ENCODE data around the gene PHF10.
"Not testable (repeated sequence)": the region's sequence is repeated elsewhere in the genome, so short reads cannot be mapped to it uniquely, and the experiment has no call there.

Gene PHF10

DNA sequence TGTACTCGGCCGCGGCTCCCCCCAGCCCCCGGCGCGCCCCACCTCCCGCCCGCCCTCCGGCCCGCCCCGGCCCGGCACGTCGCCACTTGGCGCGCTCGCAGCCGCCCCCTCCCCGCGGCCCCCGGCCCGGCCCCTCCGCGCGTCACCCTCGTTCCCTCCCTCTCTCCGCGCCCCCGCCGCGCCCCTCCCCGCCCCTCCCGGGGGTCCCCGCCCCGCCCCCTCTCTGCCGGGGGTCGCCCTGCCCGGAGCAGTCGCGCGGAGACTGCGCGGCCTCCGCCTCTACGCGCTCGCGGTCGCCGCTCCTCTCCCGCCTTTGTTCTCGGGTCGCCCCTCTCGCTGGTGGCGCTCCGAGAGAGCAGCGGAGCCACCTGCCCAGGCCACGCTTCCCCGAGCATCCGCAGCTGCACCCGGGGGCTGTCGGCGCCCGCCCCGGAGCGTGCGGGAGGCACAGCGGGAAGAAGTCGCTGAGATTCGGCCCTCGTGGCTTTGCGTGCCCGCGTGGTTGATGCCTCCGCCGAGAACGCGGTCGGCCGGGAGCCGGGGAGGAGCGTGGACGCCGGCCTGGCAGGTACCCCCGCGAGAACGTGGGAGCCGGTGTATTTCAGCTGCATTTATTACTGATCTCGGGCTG is at the start of gene PHF10:
TSS of gene PHF10 (minus strand) at position 7 of the 631 bp plus-strand sequence. CDS start 569 bp downstream, outside the sequence.
- DNase-seq (ENCODE audit: insufficient read length, low spot score), result peak; percentile 39

DNA sequence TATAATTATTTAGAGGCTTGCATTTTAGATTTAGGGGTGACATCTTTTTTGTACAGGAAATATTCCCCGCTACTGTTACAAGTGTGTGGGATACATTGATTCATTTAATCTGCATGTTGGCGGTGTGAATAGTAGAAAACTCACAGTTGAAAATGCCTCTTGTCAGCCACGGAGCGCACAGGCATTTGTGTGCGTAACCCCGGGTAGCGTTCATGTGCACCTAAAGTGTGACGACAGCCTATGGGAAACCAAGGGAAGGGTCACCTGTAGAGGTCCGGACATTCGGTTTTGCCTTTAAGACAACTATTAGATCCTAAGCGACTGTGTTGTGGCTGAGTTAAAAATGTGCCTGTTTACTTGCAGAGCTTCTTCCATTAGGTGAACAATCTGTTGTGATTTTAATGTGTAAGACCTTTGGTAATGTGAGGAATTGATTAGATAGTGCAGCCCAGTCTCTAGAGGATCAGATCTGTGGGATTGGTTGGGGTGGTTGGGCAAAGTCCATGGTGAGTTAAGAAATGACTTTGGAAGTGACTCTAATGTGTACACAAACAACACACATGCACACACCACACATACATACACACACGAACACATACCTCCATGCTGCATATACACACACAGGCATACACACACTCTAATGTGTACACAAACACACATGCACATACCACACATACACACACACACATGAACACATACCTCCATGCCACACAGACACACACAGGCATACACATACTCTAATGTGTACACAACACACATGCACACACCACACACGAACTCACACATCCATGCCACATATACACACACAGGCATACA is 42.8 kb upstream of the PHF10 start:
- DNase-seq (ENCODE audit: insufficient read length, low spot score) (no peak), FAIRE-seq (peak; percentile 89)

More for the DNA sequence above, at the start of gene PHF10:
- FAIRE-seq, result no peak

DNA sequence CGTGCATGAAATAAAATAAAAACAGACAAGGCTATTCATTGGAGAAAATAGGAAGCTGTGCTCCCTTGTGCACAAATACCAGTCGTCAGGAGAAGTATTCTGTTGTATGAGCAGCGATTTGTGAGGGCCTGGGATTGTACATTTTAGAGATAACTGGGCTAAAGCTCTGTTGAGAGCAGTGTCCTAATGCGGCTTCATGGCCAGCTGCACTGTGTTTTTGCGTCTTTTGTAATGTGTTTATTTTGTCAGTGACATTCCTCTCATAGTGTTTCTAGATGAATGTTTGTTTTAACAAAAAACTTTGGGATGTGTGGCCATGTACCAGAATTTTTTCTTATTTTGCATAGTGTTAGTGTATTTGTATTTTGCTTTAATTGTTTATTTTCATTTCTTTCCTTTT is 41.9 kb upstream of the PHF10 start:
- FAIRE-seq (no peak), DNase-seq (ENCODE audit: insufficient read length, low spot score) (no peak)

DNA sequence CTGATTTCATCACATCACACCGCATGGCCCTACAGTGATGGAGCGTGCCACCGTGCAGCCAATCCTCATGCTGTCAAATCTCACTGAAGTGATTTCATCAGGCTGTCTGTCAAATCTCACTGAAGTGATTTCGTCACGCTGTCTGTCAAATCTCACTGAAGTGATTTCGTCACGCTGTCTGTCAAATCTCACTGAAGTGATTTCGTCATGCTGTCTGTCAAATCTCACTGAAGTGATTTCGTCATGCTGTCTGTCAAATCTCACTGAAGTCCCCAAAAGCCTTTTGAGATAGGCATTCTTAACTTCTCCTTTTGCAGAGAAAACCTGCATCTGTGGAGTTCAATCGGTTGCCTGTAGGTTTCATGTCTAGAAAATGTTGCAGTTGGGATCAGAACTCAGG is 41.5 kb upstream of the PHF10 start:
- peak; percentile 28 for FAIRE-seq

DNA sequence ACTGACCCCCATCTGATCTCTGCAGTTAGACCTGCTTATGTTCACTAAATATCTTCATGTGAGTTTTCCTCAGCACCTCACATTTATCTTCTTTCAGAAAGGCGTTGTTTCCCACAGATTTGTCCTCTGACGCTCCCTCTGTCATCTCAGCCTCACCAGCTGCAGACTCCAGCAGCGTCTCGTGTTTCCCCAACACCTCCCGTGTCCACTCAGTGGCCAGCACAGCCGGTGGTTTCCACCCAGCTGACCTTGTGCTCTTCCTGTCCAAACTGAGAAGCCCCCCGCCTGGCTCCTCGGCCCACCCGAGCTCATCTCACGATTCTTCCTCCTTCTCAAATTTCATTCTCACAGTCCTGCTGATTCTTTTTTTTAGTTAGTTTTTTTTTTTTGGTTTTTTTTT is 39.6 kb upstream of the PHF10 start:
- DNase-seq (ENCODE audit: insufficient read length, low spot score) (no peak), FAIRE-seq (no peak)

More for the DNA sequence above, 41.5 kb upstream of the PHF10 start:
- not testable (repeated sequence) for DNase-seq (ENCODE audit: insufficient read length, low spot score)

DNA sequence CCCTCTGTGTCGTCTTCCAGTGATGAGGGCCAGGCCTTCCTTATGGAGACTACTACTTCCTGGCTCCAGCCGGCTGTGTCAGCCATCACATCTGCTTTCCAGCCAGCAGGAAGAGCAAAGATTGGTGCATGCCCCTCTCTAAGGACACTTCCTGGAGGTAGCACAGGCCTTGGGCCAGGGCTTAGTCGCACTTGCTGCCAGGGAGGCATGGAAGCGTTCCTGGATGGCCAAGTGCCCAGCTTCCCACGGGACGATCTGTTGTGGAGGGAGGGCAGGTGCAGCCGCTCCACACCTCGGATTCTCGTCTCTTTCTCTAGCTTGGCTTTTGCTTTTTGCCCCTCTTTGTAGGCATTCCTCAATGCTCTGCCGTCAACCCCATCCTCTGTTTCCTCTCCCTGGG is 39.0 kb upstream of the PHF10 start:
- FAIRE-seq, result no peak

DNA sequence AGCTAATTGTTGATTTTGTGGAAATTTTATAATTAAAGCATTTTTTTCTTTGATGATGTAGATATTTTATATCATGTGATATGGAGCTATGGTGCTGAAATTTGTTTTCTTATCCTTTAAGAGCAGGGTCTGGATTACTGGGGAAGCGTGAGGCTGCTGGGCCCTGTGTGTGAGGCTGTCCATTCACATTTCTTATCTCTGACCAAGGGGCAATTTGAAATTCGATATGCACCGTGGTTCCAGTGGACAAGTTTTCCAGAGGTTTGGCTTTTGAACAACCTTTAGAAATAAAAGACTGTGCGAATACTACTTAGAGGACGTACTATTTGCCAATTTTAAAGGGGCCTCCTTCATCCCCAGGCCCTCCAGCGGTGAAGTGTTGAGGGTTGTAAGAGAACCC is 30.9 kb upstream of the PHF10 start:
- DNase-seq (ENCODE audit: insufficient read length, low spot score) (no peak), FAIRE-seq (no peak)

More for the DNA sequence above, 39.0 kb upstream of the PHF10 start:
- DNase-seq (ENCODE audit: insufficient read length, low spot score), result no peak

DNA sequence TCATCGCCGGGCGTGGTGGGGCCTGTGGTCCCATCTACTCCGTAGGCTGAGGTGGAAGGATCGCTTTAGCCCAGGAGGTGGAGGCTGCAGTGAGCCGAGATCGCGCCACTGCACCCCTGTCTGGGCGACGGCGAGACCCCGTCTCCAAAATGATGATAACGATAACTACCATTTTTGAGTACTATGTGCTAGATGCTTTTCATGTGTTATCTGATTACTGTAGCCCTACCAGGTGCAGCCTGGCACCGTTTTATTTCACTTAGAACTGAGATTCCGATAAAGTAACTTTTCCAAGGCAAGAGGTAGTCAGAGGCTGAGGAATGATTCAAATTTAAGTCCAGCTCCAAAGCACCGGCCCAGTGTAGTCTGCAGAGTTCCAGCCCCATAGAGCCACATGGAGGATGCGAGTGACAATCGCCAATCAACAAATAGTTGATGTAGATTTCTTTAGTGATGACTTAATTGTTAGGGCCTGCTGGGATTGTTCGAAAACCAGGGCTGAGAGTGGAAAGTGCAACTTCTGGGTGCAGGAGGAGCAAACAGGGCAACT is 27.8 kb upstream of the PHF10 start:
- DNase-seq (ENCODE audit: insufficient read length, low spot score), result no peak
- FAIRE-seq, result no peak

DNA sequence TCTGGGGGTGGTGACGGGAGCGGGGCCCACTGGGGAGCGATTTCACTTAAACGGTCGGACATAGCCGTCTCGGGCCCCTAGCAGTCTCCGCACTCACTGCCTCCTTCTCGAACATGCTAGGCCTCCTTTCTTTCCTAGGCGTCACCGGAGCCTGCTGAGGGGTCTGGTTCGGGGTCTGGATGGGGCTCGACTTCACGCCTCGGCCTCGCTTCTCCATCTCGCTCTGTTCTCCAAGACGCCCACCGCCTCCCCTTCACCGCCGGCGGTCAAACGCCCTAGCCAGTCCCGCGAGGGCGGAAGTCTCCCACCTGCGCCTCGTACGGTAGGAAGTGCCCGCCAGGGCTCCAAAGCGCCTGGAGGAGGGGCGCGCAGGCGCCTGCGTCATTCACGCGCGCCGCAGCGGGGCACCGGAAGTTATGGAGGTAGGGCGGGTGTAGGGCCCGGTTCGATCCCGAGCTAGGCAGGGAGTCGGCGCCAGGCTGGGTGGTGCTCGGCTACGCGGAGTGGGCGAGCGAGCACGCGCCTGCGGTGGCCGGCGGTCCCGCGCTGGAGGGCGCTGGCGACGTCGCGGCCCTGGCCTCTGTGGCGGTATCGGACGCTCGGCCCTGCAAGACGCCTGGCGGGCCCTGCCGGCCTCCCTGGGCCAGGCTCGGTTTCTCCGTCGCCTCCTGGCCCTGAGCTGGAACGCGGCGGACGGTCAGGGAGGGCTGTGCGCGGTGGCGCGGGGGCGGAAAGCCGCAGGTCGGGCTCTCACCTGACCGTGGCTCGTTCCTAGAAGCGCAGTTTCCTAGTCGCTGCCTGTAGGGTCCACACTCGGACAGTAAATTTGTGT is 27.2 kb upstream of the PHF10 start, which contains the start of the genes DYNLT2 and ERMARD:
TSS of gene DYNLT2 (minus strand) at position 331 of the 832 bp plus-strand sequence. CDS start at position 217, 114 bp downstream.
TSS of gene ERMARD (plus strand) at position 381 of the 832 bp plus-strand sequence. CDS start at position 417, 36 bp downstream.
- peak; percentile 84 for DNase-seq (ENCODE audit: insufficient read length, low spot score)
- FAIRE-seq, result peak; percentile 67

DNA sequence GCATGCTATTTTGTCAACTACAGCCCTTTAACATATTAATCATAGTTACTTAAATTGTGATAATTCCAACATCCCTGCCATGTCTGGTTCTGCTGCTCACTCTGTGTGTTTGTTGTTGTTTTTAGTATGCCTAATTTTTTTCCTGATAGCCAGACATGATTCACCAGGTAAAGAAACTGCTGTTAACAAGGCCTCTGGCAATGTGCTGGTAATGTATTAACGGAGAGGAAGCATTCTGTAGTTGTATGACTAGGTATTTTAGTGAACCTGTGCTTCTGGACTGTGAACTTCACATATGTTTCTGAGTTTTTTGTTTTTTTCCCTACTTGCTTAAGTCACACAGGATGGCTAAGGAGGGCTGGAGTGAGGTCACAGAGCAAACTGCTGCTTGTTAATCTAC is 22.3 kb upstream of the PHF10 start:
- FAIRE-seq, result no peak
- no peak for DNase-seq (ENCODE audit: insufficient read length, low spot score)

DNA sequence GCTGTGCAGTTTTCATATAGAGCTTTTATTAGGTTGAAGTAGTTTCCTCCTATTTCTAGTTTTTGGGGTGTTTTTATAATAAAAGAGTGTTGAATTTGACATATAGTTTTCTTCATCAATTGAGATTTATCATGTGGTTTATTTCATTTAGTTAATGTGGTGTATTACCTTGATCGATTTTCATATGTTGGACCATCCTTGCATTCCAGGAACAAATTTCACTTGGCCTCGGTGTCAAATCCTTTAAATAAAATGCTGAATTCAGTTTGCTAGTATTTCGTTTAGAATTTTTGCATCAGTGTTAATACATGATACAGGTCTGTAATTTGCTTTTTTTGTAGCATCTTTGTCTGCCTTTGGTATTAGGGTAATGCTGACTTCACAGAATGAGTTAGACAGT is 21.1 kb upstream of the PHF10 start:
- DNase-seq (ENCODE audit: insufficient read length, low spot score) (no peak), FAIRE-seq (no peak)

DNA sequence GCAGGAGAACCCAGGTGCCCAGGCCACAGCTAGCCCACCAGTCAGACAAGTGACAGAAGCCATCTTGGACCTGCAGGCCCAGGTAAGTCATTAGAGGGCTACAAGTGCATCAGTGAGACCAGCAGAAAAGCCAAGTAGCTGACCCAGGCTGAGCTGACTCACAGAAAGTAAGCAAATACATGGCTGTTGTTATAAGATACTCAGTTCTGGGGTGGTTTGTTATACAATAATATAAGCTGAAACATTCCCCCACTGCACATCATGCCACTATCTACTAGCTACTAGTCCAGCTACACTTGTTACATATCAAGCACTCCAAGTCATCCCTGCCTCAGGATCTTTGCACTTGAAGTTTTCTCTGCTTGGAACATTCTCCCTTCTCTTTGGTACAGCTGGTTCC is 17.0 kb upstream of the PHF10 start:
- no peak for FAIRE-seq

DNA sequence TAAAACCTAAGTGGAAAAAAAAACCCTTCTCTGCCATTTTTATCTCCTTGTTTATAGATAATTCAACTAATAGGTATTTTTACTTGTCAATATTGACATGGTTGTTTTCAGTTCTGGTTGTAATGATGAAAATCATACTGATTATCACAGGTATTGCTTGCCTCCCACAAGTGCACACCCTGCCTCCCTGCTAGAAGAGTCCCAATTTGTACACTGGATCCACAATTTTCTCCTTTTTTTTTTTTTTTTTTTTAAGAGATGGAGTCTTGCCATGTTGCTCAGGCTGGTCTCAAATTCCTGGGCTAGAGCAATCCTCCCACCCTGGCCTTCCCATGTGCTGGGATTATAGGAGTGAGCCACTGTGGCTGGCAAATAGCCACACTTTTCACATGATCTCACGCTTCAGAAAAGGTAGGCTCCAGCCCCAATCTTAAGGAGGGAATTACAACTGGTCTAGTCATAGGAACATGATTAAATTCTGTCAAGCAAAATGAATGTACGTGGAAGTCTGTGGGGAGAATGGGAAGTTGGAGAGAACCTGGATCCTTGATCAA is 14.8 kb upstream of the PHF10 start:
- FAIRE-seq (no peak), DNase-seq (ENCODE audit: insufficient read length, low spot score) (no peak)

More for the DNA sequence above, 17.0 kb upstream of the PHF10 start:
- DNase-seq (ENCODE audit: insufficient read length, low spot score), result no peak

DNA sequence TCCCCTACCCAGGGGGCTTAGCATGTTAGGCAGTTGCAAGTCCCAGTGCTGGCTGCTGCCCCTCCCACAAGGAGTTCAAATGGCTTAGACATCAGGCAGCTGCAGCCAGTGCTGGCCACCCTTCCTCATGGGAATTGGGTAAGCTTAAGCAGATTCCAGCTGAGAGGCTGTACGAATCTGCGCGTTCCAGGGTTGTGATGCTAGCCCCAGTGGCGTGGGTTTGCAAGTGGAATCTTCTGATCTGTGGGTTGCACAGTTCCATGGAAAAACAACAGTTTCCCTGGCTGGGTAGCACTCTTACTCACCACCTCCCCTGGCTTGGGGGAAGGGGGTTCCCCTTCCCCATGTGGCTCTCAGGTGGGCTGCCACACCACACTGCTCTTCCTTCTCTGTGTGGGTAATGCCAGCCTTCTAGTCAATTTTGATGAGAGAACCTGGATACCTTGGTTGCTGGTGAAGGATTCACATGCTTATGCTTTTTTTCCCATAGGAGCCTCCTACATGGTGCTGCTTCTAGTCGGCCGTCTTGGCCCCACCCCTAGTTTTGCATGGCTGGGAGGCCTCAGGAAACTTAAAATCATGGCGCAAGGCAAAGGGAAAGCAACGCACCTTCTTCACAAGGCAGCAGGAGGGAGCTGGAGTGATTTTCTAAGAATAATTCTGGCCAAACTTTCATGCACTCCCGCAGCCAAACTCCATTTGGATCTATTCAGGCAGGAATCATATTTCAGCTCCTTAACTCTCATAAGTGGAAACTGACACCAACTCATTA is 14.1 kb upstream of the PHF10 start:
- FAIRE-seq, result no peak
- DNase-seq (ENCODE audit: insufficient read length, low spot score), result no peak

DNA sequence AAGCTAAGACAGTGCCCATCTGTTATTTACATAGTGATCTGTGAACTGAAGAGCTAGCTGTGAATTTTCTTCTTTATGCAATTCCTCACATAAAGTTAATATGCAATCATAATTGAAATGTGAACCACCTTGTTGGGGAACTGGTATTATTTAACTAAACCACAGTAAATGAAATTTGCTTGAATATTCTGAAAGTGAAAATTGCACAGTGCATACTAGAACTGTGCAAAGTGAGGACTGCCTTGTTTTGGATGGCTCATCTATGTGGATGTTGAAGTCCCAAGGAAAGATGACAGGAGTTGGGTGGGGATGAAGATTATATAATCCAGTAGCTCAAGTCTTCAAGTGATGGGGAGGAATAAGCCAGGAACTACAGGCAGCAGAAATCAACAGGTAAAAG is 5.7 kb upstream of the PHF10 start:
- FAIRE-seq, result no peak
- no peak for DNase-seq (ENCODE audit: insufficient read length, low spot score)

DNA sequence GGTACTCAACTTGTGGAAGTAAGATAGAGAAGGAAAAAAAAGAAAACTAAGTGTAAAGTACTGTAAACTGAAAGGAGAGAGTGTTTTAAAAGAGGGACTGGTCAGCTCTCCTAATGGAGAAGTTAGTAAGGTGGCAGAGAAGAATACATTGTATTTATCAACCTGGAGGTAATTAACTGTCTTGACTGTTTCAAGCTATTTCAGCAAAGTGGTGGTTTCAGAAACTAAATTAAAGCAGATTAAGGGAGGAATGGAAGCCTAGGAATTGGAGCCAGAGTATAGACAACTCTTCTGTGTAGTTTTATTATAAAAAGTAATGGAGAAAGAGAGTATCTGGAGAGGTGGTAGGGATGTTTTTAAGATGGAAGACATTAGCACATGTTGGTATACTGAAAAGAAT is 2.7 kb upstream of the PHF10 start:
- DNase-seq (ENCODE audit: insufficient read length, low spot score) (no peak), FAIRE-seq (no peak)

DNA sequence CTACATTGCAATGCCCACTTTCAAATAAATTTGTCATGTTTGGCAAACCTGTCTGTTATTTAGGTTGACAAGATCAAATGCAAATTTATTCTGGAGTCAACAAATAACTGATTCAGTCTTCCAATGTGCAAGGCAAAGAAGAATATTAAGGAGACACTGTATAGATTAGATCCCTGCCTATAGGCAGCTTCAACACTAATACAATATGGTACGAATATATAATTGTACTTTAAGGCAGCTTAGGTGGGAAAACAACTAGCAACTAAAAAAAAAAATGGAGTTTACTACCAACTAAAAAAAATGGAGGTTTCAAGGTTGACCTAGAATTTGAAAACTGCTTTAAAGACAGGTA is 1.7 kb upstream of the PHF10 start:
- no peak for FAIRE-seq
- no peak for DNase-seq (ENCODE audit: insufficient read length, low spot score)

DNA sequence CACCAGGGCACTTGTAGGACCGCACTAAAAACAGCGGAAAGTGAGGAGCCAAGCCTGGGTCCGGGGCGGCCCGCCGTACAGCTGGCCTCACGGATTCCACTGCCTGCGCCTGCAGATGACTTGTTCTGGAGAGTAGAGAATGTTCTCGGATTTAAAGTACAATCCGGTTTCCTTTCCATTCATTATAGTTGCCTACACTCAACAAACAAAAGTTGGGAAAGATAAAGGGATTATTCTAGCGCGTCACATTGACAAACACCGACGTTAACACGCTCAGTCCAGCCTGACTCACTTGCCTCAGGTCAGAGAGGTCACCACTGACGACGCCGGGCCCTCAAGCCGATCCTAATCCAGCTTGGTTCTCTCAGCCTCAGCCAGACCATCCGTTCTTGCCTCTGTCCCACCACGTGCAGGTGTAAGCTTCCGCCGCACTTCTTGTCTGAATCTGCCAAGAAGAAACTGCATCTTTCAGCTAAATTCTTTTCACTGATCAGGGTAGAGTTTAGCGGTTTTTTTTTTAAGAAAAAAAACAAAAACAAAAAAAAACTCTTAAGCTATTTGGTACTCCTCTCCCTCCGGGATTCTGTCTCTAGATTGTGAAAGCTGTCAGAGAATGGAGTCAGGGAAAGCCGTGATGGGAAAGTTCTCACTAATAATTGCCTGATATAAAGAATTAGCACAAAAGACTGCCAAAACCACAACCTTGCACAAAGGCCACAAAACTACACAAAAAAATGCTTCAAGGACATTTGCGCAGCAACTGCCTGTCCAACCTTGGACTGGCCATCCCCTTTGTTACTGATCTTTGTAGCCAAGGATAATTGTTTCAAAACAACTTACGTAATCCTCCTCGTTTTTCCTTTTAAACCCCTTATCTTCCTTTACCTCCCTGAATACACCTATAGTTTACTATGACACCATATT is 1.1 kb upstream of the PHF10 start:
- DNase-seq (ENCODE audit: insufficient read length, low spot score) (peak; percentile 29), FAIRE-seq (peak; percentile 44)
